SK-N-SH (cell line): ENCODE results near the gene FARSA. TPM values are rescaled to one million over a fixed set of nuclear protein-coding genes. Genes with fewer than 3 reads are reported as not detected.

Experiments
- CTCF ChIA-PET: fragments of 300-600, 350-600 bp; formaldehyde crosslinking; extraction: SDS; loops from one replicate; lab custom pipeline; 2021; lab: Yijun Ruan, JAX
- POLR2A ChIA-PET: fragments of 350-600 bp; sonication (Branson Sonifier 250); formaldehyde crosslinking; extraction: SDS; loops from one replicate; lab custom pipeline; 2020; ENCODE audit warnings: antibody characterized with exemption, inconsistent platforms; lab: Yijun Ruan, JAX
- DNase-seq: peaks from one replicate; pipeline ENCODE4 v3.0.0; 2012
- H2AFZ ChIP-seq: fragments of 200-600 bp; sonication (generic); 2 replicates; pipeline ENCODE4 v1.8.1; 2016; ENCODE audit warnings: antibody characterized with exemption, mild to moderate bottlenecking, low read depth
- H3F3A ChIP-seq: fragments of 200-600 bp; sonication (generic); replicated peaks from 2 replicates; pipeline ENCODE3; 2016; ENCODE audit warnings: antibody characterized with exemption, mild to moderate bottlenecking; ENCODE audit not compliant: insufficient read depth
- H3K27ac ChIP-seq, 2 experiments: fragments of 200-500 bp in 1 of 2; fragments of 200-600 bp in 1 of 2; sonication (Bioruptor generic) in 1 of 2; sonication (generic), shearing (Covaris generic) in 1 of 2; 2 replicates each; pipeline versions ENCODE4 v1.5.1 to v1.6.1; 2014 to 2016; ENCODE audit warnings: low read depth in 2 of 2, inconsistent platforms in 1 of 2, low read length in 1 of 2, mild to moderate bottlenecking in 1 of 2, mixed read lengths in 1 of 2
- H3K27me3 ChIP-seq: fragments of 200-600 bp; sonication (generic), shearing (Covaris generic); 2 replicates; pipeline ENCODE4 v1.6.1; 2016; ENCODE audit warnings: mixed run types; ENCODE audit not compliant: insufficient read depth
- H3K36me3 ChIP-seq, 2 experiments: fragments of 200-500 bp in 1 of 2; fragments of 200-600 bp in 1 of 2; sonication (Bioruptor generic) in 1 of 2; sonication (generic) in 1 of 2; replicated peaks in 1 of 2; 2 replicates each; pipeline versions ENCODE3 to v1.5.1; 2014 to 2016; ENCODE audit warnings: low read length in 1 of 2, mild to moderate bottlenecking in 1 of 2; ENCODE audit not compliant: insufficient read depth in 2 of 2, control insufficient read depth in 1 of 2
- H3K4me1 ChIP-seq, 2 experiments: fragments of 200-500 bp in 1 of 2; fragments of 200-600 bp in 1 of 2; sonication (Bioruptor generic) in 1 of 2; sonication (generic), shearing (Covaris generic) in 1 of 2; 2 replicates each; pipeline versions ENCODE4 v1.5.1 to v1.6.1; 2014 to 2016; ENCODE audit warnings: low read depth in 1 of 2, low read length in 1 of 2, mixed run types in 1 of 2; ENCODE audit not compliant: insufficient read depth in 2 of 2, control insufficient read depth in 1 of 2
- H3K4me2 ChIP-seq: fragments of 200-600 bp; sonication (generic), shearing (Covaris generic); 2 replicates; pipeline ENCODE4 v1.6.1; 2017; ENCODE audit warnings: mixed run types
- H3K4me3 ChIP-seq, 2 experiments: fragments of 200-500 bp in 1 of 2; fragments of 200-600 bp in 1 of 2; sonication (Bioruptor generic) in 1 of 2; sonication (generic), shearing (Covaris generic) in 1 of 2; 2 replicates each; pipeline versions ENCODE4 v1.5.1 to v1.8.1; 2014 to 2016; ENCODE audit warnings: low read depth in 2 of 2, inconsistent platforms in 1 of 2, low read length in 1 of 2, mild to moderate bottlenecking in 1 of 2, mixed read lengths in 1 of 2, moderate library complexity in 1 of 2
- H3K79me2 ChIP-seq: fragments of 200-600 bp; sonication (generic); 2 replicates; pipeline ENCODE4 v1.8.1; 2017; ENCODE audit warnings: mild to moderate bottlenecking; ENCODE audit not compliant: insufficient read depth
- H3K9ac ChIP-seq: fragments of 200-600 bp; sonication (generic); 2 replicates; pipeline ENCODE4 v1.6.1; 2017; ENCODE audit warnings: mixed run types
- H3K9me2 ChIP-seq: fragments of 200-600 bp; sonication (generic); 2 replicates; pipeline ENCODE4 v1.6.1; 2017; ENCODE audit warnings: mixed run types
- H3K9me3 ChIP-seq: fragments of 200-600 bp; sonication (generic); 2 replicates; pipeline ENCODE4 v1.6.1; 2017; ENCODE audit warnings: mixed run types, mild to moderate bottlenecking, moderate library complexity
- H4K20me1 ChIP-seq: fragments of 200-600 bp; sonication (generic); 2 replicates; pipeline ENCODE4 v1.6.1; 2017; ENCODE audit warnings: mild to moderate bottlenecking, mixed run types; ENCODE audit not compliant: insufficient read depth
- ELF1 ChIP-seq: IDR thresholded peaks from 2 replicates; pipeline ENCODE4 v1.4.0; 2012
- EZH2phosphoT487 ChIP-seq: fragments of 200-600 bp; sonication (generic); IDR thresholded peaks from 2 replicates; pipeline ENCODE4 v1.6.1; 2017; ENCODE audit warnings: low read depth, mixed run types, mild to moderate bottlenecking, antibody characterized with exemption, moderate library complexity, borderline replicate concordance
- MXI1 ChIP-seq: IDR thresholded peaks from 2 replicates; pipeline ENCODE4 v1.6.1; 2012; ENCODE audit warnings: mild to moderate bottlenecking, low read depth, low read length, improper control_type of control experiment
- RFX5 ChIP-seq: IDR thresholded peaks from 2 replicates; pipeline ENCODE4 v1.6.1; 2012; ENCODE audit warnings: mild to moderate bottlenecking, improper control_type of control experiment, low read length
- TAF1 ChIP-seq: IDR thresholded peaks from 2 replicates; pipeline ENCODE4 v1.6.1; 2012; ENCODE audit warnings: low read depth, mild to moderate bottlenecking, low read length, moderate library complexity, borderline replicate concordance
- TEAD4 ChIP-seq: IDR thresholded peaks from 2 replicates; pipeline ENCODE4 v1.4.0; 2012; ENCODE audit warnings: mild to moderate bottlenecking, borderline replicate concordance; ENCODE audit not compliant: insufficient read depth
- WGBS: methylation state at CpG from one replicate; pipeline ENCODE4 v1.1.6; 2017; ENCODE audit warnings: low lambda C conversion rate; 5-methylcytosine and 5-hydroxymethylcytosine counted together
- polyA plus RNA-seq, 3 experiments: library from polyadenylated mRNA; depleted of rRNA; stranded (reverse); fragments of >200 nt; gene quantifications; 2 replicates each; pipeline ENCODE4 v1.2.3, GENCODE V29; 2012
- TF ChIP-seq, protein P1 (sequence below): IDR thresholded peaks from 2 replicates; pipeline ENCODE4; 2012
- TF ChIP-seq, protein P2 (sequence below): IDR thresholded peaks from 2 replicates; pipeline ENCODE4 v1.4.0; 2012; ENCODE audit warnings: low read depth
- TF ChIP-seq, protein P3 (sequence below): fragments of 150-350 bp; IDR thresholded peaks from 2 replicates; pipeline ENCODE4 v1.6.1; 2017; ENCODE audit warnings: antibody characterized with exemption, low read length, low read depth, borderline replicate concordance
- TF ChIP-seq, protein P4 (sequence below): fragments of 150-350 bp; IDR thresholded peaks from 2 replicates; pipeline ENCODE4 v1.6.1; 2016; ENCODE audit warnings: mild to moderate bottlenecking, low read depth, low read length

FARSA gene
- polyA plus RNA-seq, 1 of the 3 experiments (the other 2 are of a cell fraction) = 170 TPM

DNA sequence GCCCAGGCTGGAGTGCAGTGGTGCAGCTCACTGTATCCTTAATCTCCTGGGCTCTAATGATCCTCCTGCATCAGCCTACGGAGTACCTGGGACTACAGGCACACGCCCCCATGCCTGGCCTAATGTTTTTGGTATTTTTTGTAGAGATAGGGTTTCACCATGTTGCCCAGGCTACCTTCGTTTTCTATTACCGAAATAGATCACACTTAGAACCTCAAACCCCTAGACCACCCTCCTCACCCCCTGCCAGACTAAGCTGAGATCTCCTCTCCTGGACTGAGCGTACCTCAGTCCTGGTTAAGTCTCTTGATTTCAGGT is 46.9 kb downstream of the FARSA start (continued):
- TF ChIP-seq, protein P1, sequence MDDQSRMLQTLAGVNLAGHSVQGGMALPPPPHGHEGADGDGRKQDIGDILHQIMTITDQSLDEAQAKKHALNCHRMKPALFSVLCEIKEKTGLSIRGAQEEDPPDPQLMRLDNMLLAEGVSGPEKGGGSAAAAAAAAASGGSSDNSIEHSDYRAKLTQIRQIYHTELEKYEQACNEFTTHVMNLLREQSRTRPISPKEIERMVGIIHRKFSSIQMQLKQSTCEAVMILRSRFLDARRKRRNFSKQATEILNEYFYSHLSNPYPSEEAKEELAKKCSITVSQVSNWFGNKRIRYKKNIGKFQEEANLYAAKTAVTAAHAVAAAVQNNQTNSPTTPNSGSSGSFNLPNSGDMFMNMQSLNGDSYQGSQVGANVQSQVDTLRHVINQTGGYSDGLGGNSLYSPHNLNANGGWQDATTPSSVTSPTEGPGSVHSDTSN = no peak
- TF ChIP-seq, protein P2, sequence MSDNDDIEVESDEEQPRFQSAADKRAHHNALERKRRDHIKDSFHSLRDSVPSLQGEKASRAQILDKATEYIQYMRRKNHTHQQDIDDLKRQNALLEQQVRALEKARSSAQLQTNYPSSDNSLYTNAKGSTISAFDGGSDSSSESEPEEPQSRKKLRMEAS = no peak
- no peak for TF ChIP-seq TAF1
- no peak for TF ChIP-seq MXI1
- TF ChIP-seq EZH2phosphoT487 = no peak
- TF ChIP-seq, protein P3, sequence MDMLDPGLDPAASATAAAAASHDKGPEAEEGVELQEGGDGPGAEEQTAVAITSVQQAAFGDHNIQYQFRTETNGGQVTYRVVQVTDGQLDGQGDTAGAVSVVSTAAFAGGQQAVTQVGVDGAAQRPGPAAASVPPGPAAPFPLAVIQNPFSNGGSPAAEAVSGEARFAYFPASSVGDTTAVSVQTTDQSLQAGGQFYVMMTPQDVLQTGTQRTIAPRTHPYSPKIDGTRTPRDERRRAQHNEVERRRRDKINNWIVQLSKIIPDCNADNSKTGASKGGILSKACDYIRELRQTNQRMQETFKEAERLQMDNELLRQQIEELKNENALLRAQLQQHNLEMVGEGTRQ = no peak
- no peak for TF ChIP-seq TEAD4
- TF ChIP-seq, all 33 proteins: peak for 0

DNA sequence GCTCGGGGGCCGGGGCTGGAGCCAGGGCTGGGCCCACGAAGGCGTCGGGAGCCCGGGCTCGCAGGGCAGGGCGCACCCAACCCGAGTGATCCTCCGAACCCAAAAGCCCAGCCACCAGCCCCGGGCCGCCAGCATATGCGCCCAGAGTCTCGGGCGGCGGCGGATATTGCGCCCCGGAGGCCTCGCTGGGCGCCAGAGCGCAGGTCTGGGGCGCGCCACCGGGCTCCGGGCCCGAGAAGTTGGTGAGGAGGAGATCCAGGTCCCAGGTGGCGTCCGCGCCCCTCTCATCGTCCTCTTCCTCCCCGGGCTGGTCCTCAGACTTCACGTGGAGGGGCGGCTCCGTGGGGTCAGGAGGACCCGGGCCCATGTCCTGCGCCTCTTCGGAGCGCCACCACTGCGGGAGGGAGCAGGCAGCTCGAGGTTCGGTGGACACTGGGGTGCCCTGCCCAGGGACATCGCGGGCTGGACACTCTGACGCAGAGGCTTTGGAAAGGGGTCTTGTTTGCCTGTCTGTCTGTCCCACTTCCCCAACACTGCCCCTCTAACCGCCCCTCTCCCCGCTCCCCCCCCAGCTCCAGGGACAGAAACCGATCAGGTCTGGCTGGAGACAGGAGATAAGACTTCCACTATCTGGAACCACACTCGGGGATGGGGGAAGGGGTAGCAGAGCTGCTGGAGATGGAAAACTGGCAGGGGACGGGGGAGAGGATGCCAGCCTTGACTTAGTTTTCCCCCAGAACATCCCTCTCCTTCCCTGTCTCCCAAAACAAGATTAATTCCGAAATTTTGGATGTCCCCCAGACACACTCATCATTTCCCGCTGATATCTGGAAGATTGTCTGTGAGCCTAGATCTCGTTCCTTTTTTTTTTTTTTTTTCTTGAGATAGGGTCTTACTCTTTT is 47.5 kb downstream of the FARSA start:
- POLR2A ChIA-PET = interaction anchor here (0.6 to 1.1 kb wide), 3 partner anchors 16 to 52 kb away, joined by 3 to 5 read pairs (median 3); partner anchors contain the start of gene CALR
- 46% methylated on average over 8 of the region's 53 CpGs for whole genome bisulfite sequencing
- no peaks in the 10 kb centered on the region for H3K9me3 ChIP-seq
- H3K4me1 ChIP-seq = peaks cover 0 to 5% of the 10 kb centered on the region in 2 experiments; a peak in 1 of 4 replicates
- H3K9me2 ChIP-seq = no peaks in the 10 kb centered on the region
- CTCF ChIA-PET = interaction anchor here (0.7 to 5.4 kb wide), 14 partner anchors 13 to 128 kb away, joined by 3 to 28 read pairs (median 4); no protein-coding TSS in a partner anchor
- DNase-seq = peak; percentile 62
- H3K27me3 ChIP-seq = peaks cover 11% of the 10 kb centered on the region; the same call in 1 of the 2 replicates
- no peaks in the 10 kb centered on the region for H3K79me2 ChIP-seq
- H3F3A ChIP-seq = peaks cover 6% of the 10 kb centered on the region
- H2AFZ ChIP-seq = no peak overlapping the region
- TF ChIP-seq, protein P4, sequence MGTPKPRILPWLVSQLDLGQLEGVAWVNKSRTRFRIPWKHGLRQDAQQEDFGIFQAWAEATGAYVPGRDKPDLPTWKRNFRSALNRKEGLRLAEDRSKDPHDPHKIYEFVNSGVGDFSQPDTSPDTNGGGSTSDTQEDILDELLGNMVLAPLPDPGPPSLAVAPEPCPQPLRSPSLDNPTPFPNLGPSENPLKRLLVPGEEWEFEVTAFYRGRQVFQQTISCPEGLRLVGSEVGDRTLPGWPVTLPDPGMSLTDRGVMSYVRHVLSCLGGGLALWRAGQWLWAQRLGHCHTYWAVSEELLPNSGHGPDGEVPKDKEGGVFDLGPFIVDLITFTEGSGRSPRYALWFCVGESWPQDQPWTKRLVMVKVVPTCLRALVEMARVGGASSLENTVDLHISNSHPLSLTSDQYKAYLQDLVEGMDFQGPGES = no peak
- TF ChIP-seq ELF1 (no peak), RFX5 (no peak), TEAD4 (no peak)
- no peaks in the 10 kb centered on the region for H3K36me3 ChIP-seq
- no peaks in the 10 kb centered on the region for H4K20me1 ChIP-seq
- H3K4me3 ChIP-seq = no peak overlapping the region; a peak in 1 of 4 replicates
- H3K9ac ChIP-seq = no peak overlapping the region
- 0 out of 2 replicates have a peak overlapping the region, but pooled peaks have one; percentile 19 for H3K4me2 ChIP-seq
- H3K27ac ChIP-seq = no peak overlapping the region
